IPS-18c (cell line): ENCODE data around the gene TMEM204.

Source experiments
- H3K4me3 ChIP-seq: 2 replicates; pipeline ENCODE4 v1.7.0; 2013; ENCODE audit warnings: low read depth, mild to moderate bottlenecking, low read length, moderate library complexity; ENCODE audit not compliant: insufficient read depth
- H3K9me3 ChIP-seq: one replicate; pipeline ENCODE4 v1.6.1; 2013; ENCODE audit warnings: mild to moderate bottlenecking, low read length, moderate library complexity; ENCODE audit not compliant: control insufficient read depth, insufficient read depth

Gene TMEM204

DNA sequence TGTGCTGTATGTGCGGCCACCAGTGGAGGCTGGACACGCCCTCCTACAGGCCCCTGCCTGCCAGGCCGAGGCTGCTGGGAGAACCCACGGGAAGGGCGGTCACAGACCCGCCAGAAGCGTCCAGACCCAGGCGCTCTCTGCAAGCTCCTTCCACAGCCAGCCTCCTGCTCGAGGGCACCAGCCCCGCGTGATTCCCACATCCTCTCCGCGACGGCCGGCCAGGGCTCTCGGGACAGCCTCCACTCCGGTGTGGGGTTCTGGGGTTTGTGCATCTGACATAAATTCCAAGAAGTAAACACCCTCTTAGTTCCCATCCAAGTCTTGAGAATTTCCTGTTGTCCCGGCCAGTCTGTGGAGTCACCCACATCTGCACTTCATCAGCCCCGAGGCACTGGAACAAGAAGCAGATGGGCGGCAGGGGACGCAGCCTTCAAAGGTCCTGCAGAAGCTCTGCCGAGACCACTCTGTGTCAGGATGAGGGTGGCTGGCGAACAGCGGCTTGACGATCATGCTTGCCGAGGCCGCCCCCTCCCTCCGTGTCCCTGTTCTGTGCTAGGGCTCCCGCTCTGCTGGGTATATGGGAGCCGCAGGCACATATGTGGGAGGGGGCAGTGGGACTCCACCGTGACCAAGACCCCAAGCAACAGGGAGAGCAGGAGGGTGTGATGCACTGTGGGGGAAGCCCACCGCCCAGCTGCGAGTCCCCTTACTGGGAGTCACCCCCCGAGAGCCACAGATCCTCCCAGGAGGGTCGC lies 2.4 kb upstream of the TMEM204 start:
- no peak overlapping the region for H3K4me3 ChIP-seq
- no peaks in the 10 kb centered on the region for H3K9me3 ChIP-seq

DNA sequence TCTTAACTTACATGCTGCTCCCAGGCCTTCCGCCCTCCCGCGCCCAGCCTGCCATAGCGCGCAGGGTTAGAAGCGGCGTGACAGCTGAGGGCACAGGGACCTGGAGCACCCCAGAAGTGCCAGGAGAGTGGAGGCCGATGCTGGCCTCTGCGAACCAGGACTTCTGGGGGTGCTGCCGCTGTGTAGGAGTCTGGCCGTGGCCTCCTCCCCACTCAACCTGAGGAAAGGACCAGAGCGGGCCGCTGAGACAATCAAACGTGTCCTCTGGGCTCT lies 1.9 kb upstream of the TMEM204 start:
- H3K4me3 ChIP-seq: no peak overlapping the region
- H3K9me3 ChIP-seq: no peaks in the 10 kb centered on the region

DNA sequence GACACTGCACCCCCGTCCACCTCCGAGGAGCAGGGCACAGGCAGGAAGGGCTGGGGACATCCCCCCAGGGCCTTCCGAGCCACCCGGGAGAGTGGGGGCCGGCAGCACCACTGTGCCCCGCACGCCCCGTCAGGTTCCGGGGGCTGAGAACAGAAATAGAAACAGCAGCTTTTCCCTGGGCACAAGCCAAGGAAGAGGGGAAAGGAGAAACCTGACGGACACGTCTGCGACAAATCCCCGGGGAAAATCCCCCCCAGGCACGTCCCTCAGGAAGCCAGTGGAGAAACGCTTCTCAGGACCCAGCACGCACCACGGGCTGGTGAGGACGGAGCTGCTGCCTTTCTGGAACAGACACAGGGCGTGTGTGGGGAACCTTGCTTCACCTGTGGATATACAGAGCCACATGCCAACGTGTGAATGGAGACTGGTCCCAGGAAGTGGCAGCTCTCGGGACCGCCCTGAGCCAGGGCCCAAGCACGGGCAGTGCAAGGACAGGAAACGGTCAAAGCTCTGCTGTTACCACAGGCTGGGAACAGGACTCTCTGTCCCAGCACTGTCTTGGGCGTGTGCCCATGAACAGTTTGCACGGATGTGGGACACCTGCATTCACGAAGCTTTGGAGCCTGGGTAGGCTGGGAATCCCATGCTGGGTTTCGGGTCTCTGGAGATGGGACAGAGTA lies 1.2 kb upstream of the TMEM204 start:
- no peak overlapping the region for H3K4me3 ChIP-seq
- no peaks in the 10 kb centered on the region for H3K9me3 ChIP-seq

DNA sequence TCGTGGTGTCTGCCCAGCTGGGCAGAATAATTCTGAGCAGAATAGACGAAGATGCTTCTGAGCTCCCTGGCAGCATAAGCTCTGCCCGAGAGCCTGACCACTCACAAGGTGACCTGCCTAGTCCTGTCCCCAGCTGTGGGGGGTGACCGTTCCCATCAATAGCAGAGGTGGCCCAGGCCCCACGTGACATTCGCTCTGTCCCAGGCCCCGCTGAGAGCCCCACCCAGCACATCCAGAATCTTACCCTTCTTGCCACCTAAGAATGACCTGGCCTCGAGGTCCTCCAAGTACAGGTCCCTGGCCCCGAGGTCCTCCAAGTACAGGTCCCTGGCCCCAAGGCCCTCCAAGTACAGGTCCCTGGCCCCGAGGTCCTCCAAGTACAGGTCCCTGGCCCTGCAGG lies 695 bp upstream of the TMEM204 start:
- H3K9me3 ChIP-seq: no peaks in the 10 kb centered on the region
- no peak overlapping the region for H3K4me3 ChIP-seq

DNA sequence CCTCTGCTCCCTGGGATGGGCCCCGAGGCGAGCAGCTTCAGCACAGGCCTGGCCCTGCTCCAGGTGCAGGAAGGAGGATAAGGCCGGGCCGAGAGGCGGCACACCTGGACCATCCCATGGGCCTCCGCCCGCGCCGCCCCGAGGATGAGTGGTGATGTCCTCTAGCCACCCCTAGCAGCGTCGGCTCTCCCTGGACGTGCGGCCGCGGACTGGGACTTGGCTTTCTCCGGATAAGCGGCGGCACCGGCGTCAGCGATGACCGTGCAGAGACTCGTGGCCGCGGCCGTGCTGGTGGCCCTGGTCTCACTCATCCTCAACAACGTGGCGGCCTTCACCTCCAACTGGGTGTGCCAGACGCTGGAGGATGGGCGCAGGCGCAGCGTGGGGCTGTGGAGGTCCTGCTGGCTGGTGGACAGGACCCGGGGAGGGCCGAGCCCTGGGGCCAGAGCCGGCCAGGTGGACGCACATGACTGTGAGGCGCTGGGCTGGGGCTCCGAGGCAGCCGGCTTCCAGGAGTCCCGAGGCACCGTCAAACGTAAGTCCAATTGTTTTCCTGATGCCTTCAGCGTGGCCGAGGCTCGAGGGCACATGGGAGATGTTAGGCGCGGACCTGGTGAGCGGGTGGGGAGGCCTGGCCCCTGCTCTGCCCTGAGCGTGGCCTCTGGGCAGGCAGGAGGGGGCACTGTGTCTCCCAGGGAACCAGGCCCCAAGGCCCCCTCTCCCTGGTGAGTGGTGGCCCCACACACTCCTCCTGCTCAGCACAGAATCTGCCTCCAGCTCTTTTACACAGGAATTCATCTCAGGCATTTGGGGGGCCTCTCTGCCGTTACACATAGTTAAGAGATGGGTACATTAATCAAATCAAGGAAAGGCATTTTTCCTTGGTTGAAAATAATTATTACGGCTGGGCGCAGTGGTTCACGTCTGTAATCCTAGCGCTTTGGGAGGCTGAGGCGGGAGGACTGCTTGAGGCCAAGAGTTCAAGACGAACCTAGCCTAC lies 855 bp downstream of the TMEM204 start:
- no peak overlapping the region for H3K4me3 ChIP-seq

DNA sequence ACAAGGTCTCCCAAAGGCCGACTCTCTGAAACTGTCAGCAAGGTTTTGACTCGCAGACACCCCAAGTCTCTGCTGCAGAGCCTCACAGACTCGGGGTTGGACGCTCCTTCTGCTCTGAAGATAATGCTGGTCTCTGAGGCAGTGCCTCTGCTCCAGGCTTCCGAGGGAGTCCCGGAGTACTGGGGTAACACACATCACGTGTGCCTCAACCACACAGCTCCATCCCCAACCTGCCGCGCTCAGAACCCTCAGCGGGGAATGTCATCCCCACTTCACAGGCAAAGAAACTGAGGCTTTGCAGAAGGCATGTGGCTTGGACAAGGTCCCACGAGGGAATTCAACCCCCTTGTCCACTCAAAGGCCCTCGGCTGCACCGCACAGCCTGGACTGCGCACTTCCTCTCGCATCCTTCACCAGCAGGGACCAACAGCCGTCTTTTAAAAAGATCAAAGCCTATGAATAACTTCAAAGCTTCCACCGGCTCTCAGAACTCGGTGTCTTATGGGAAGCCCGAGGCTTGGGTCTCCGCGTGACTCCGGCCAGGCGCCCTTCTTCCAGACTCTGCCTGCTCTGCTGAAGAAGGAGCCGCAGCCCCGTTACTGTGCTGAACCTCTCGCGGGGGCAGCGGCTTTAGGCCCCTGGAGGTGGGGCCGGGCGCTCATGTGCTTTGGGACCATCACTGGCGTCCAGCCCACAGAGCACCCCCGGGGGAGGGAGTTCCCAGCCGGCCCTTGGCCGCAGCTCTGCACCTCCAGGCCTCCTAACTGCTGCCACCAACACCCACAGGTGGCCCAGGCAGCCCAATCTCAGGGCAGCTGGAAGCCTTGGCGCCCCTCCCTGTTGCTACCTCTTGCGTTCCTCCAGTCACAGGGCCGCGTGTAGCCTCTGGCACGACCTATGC lies 2.2 kb downstream of the TMEM204 start:
- Histone ChIP-seq H3K4me3 (no peak overlapping the region), H3K9me3 (no peaks in the 10 kb centered on the region)

More for the DNA sequence above, 855 bp downstream of the TMEM204 start:
- no peaks in the 10 kb centered on the region for H3K9me3 ChIP-seq

DNA sequence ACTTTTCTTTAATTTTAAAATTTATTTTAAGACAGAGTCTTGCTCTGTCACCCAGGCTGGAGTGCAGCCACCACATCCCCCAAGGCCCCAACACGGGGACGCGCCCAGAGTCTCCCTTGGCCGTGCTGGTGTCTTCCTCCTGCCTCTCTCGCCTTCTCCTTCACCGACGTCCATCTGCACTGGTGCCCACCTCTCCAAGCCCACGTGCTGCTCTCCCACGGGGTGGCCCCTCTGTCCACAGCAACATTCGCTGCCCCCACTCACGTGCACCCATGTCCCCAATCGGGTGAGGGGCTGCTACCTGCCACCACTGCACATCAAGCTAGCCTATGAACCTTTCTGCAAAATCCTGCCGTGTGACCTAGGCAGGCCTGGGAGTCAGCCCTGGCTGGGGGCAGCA lies 3.1 kb downstream of the TMEM204 start:
- H3K9me3 ChIP-seq: no peaks in the 10 kb centered on the region
- no peak overlapping the region for H3K4me3 ChIP-seq

DNA sequence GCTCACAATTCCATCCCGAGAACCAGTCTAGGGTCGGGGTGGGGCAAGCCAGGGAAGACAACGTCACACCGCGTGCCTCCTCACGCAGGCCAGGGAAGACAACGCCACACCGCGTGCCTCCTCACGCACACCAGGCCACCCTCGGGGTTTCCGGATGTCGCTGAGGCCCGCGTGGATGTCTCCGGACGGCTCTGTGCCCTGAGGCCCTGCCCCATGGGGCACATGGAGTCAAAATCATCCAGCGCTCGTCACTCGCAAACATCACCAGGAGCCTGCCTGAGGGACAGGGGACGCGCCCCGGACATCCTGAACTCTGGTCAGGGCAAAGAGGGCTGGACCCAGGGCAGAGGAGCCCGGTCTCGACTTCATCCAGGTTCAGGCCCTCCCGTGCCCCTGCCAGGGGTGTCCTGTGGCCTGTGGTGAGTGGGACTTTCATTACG lies 3.7 kb downstream of the TMEM204 start:
- Histone ChIP-seq H3K9me3 (no peaks in the 10 kb centered on the region), H3K4me3 (no peak overlapping the region)

DNA sequence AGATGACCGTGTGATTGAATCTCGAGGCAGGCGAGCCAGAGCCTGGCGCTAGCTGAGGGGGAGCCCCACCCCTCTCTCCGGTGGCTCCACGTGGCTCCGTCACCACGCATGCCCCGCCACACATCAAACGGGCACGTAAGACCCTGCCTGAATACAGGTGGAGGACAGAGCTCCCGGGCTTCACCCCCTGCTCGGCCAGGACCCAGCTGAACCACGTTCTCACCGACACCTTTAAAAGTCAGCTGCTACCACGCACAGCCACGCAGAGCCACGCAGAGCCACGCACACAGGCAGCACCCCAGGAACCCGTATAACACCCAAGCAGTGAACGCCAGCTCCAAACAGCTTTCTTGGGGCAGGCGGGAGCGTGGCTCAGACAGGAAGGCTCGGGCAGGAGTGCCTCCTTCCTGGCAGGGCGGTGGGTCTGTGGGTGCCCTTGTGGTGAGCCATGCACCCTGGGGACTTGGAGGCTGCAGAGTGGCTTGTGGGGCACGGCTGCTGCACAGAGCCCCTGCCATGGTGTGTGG lies 4.4 kb downstream of the TMEM204 start:
- no peak overlapping the region for H3K4me3 ChIP-seq

DNA sequence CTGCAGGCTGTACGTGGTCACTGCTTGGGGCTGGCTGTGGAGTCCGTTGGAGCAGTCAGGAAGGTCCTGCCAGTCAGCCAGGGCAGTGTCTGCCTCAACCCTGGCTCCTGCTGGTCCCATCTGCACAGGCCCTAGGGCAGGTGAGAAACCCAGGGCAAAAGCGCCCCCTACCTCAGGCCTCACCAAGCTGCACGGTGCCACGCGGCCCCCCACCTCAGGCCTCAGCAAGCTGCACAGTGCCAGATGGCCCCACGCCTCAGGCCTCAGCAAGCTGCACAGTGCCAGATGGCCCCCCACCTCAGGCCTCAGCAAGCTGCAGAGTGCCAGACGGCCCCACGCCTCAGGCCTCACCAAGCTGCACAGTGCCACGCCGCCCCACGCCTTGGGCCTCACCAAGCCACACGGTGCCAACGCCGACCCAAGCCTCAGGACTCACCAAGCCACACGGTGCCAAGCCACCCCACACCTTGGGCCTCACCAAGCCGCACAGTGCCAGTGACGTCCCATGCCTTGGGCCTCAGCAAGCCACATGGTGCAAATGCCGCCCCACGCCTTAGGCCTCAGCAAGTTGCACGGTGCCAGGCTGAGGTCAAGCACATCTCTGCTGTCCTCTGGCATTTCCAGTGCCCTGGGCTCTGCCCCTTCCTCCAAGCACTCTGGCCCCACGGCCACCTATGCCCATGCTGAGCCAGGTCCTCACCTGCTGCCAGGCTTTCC lies 5.5 kb downstream of the TMEM204 start:
- Histone ChIP-seq H3K4me3 (no peak overlapping the region), H3K9me3 (no peaks in the 10 kb centered on the region)

More for the DNA sequence above, 4.4 kb downstream of the TMEM204 start:
- no peaks in the 10 kb centered on the region for H3K9me3 ChIP-seq

DNA sequence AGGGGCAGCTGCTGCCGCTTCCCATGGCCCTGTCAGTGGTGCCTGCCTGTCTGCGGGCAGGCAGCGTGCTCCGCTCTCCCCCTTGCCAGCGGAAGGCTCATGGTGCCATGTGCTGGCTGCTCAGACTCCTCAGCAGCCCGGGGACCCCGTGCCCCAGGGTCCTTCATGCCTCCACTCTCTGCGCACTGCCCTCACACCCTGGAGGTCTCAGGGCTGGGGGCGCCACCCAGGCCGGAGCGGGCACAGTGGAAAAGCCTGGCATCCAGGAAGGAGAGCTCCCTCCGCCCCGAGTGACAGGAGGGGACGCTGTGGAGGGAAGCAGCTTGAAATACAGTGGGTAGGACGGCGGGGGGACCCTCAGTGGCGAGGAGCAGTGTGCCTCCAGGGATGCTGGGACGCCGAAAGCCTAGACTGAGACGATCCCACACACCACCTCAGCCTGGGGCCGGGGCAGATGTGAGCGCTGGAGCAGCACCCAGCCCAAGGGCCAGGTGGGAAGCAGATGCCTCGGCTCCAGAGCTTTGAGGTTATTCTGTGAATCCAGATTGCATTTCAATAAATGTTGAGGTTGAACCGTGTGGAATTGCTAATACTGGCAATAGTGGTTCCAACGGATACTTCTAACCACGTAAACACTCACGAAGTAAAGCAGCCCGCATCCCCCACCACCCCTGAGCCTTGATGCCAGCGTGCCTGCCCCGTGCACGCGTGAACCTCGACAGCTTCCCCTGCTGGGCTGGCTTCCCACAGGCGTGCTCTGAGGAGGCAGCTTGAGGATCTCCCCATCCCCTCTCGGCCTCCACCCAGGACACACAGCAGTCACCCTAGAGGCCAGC lies 6.5 kb downstream of the TMEM204 start:
- Histone ChIP-seq H3K9me3 (no peaks in the 10 kb centered on the region), H3K4me3 (no peak overlapping the region)

DNA sequence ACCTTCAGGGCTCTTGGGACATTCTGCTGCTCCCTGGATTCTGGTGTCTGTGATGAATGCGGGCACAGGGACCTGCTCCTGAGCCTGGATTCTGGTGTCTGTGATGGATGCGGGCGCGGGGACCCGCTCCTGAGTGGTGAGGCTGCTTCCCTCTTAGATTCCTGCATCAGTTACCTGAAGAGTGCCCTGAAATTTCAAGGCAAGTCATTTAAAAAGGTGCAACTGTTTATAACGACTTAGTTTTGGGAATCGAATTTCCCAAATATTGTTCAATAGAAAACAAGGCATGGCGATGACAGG lies 7.0 kb downstream of the TMEM204 start:
- no peaks in the 10 kb centered on the region for H3K9me3 ChIP-seq
- H3K4me3 ChIP-seq: no peak overlapping the region

DNA sequence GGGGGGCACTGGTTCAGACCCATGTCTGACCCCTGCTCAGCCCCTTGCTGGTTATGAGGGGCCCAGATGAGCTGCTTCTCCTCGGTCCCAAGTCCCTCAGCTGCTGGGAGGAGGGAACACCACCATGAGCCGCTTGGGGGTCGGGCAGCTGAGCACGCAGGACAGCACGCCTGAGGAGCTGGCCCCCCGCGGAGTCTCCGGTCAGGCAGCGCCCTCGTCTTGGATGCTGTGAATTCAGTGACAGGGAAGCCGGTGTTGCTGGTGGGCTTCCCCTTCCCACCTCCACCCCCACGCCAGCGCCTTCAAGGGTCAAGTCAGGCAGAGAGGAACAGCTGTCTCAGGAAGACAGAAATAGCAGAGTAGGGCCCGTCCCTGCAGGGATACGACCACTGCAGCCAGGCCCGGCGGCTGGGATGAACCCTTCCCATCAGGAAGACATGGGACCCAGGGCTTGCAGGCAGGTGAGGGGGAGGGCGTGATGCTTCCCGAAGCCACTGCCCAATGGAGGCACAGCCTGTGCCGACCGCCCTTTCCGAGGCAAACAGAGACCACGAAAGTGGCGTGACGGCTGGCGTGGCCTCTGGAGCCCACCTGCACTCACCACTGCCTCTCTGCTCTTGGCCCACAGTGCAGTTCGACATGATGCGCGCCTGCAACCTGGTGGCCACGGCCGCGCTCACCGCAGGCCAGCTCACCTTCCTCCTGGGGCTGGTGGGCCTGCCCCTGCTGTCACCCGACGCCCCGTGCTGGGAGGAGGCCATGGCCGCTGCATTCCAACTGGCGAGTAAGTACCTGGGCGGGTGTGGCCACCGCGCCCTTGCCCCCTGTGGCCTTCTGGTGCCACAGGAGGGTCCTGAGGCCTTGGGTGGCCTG lies 8.1 kb downstream of the TMEM204 start:
- no peaks in the 10 kb centered on the region for H3K9me3 ChIP-seq
- no peak overlapping the region for H3K4me3 ChIP-seq

DNA sequence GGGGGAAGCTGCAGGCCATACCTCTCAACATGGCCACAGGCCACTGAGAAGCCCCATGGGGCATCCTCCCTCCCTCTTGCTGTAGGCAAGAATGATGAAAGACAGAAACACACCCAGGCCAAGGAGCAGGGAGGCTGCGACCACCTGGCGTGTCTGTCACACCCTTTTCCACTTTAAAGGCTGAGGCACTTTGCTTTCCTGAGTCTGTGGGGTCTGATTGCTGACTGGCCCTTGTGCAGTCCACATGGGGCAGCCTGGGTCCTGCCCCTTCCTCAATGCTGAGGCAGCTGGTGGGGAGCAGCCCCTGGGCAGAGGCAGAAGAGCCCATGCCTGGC lies 8.7 kb downstream of the TMEM204 start:
- H3K4me3 ChIP-seq: no peak overlapping the region
- no peaks in the 10 kb centered on the region for H3K9me3 ChIP-seq

DNA sequence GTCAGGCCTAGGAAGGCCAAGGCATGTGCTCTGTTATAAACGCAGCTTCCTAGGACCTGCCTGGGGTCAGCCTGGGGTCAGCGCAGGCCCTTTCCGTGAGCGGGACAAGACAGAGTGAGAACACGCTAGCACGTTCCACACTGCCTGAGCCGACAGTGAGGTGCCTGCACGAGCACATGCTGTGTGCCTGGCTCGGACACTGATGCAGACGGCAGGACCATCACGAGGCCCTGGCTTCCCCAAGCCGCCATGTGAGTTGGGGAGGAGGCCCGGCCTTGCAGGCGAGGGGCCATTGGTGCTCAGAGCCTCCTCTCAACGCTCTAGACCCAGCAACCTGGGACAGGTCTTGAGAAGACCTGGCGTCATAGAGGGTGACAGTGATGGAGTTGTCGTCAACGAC lies 9.1 kb downstream of the TMEM204 start:
- no peak overlapping the region for H3K4me3 ChIP-seq
- H3K9me3 ChIP-seq: no peaks in the 10 kb centered on the region
